ENCODE data around the gene MVP. TPM values are rescaled to one million over a fixed set of nuclear protein-coding genes. Genes with fewer than 3 reads are reported as not detected.

MVP gene
- total RNA-seq, 2 experiments from 2014 or later, result 32.5 to 33.2 TPM

DNA sequence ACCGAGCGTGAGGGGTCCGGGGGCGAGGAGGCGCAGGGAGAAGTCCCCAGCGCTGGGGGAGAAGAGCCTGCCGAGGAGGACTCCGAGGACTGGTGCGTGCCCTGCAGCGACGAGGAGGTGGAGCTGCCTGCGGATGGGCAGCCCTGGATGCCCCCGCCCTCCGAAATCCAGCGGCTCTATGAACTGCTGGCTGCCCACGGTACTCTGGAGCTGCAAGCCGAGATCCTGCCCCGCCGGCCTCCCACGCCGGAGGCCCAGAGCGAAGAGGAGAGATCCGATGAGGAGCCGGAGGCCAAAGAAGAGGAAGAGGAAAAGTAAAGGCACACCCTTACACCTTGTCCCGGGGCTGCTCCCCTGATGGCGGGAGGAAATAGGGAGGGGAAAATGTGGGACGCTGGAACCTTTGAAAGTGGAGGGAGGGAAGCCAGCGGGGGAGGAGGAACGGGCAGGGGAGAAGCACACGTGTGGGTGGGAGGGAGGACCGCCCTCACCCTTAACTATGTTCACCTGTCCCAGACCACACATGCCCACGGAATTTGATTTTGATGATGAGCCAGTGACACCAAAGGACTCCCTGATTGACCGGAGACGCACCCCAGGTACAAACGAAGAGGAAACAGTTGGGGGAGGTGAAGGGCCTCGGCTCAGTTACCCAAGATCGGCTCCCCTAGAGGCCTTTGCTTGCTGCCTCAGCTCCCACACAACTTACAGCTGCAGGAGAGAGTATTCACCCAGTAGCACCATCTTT is 3.4 kb upstream of the MVP start:
- DNase-seq, result peak; percentile 85
- Mint-ChIP-seq H3K27me3 (no peaks in the 10 kb centered on the region), H3K27ac (peak overlapping the region; percentile 95), H3K9me3 (no peaks in the 10 kb centered on the region), H3K4me1 (ENCODE audit: low read depth) (peaks cover 67% of the 10 kb centered on the region), H3K36me3 (ENCODE audit: low read depth) (peaks cover 28% of the 10 kb centered on the region), H3K4me3 (peak overlapping the region; percentile 98)
- ChIA-PET CTCF (interaction anchor here (1.0 to 8.1 kb wide), 15 partner anchors 9 to 248 kb away, joined by 3 to 95 read pairs (median 6); partner anchors contain the start of genes ALDOA, CDIPT, HIRIP3 and TLCD3B), POLR2A (interaction anchor here (0.9 to 13.9 kb wide), 7 partner anchors 7 to 116 kb away, joined by 3 to 167 read pairs (median 3); partner anchors contain the start of genes MAZ and PRRT2)
- intact Hi-C loops (cut with micrococcal nuclease), result loop anchor here (10.0 kb wide), 1 partner anchor 112 kb away; no protein-coding TSS in a partner anchor
- TF ChIP-seq, protein P1, sequence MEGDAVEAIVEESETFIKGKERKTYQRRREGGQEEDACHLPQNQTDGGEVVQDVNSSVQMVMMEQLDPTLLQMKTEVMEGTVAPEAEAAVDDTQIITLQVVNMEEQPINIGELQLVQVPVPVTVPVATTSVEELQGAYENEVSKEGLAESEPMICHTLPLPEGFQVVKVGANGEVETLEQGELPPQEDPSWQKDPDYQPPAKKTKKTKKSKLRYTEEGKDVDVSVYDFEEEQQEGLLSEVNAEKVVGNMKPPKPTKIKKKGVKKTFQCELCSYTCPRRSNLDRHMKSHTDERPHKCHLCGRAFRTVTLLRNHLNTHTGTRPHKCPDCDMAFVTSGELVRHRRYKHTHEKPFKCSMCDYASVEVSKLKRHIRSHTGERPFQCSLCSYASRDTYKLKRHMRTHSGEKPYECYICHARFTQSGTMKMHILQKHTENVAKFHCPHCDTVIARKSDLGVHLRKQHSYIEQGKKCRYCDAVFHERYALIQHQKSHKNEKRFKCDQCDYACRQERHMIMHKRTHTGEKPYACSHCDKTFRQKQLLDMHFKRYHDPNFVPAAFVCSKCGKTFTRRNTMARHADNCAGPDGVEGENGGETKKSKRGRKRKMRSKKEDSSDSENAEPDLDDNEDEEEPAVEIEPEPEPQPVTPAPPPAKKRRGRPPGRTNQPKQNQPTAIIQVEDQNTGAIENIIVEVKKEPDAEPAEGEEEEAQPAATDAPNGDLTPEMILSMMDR (IDR thresholded peaks at IDR 0.05), result no peak
- ATAC-seq, result peak; percentile 48

DNA sequence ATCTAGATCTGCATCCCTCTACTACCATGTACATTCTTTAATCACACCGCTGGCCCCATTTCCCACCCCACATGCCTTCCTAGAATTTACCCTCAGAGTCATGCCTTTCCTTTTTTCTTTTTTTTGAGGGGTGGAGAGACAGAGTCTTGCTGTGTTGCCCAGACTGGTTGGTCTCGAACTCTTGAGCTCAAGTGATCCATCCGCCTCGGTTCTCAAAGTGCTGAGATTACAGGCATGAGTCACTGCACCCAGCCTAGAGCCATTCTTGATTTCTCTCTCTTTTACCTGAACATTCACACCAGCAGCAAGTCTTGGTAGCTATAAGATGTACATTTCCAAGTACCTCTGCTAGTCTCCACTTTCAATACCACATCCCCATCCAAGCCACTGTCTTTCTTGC is 2.2 kb upstream of the MVP start:
- intact Hi-C loops (cut with micrococcal nuclease), result loop anchor here (10.0 kb wide), 1 partner anchor 113 kb away; no protein-coding TSS in a partner anchor
- Mint-ChIP-seq H3K27me3 (no peaks in the 10 kb centered on the region), H3K27ac (peak overlapping the region; percentile 79), H3K36me3 (ENCODE audit: low read depth) (peaks cover 30% of the 10 kb centered on the region), H3K4me1 (ENCODE audit: low read depth) (peaks cover 72% of the 10 kb centered on the region), H3K9me3 (no peaks in the 10 kb centered on the region), H3K4me3 (peak overlapping the region; percentile 79)
- ATAC-seq, result no peak
- TF ChIP-seq, protein P1 (IDR thresholded peaks at IDR 0.05), result no peak
- ChIA-PET CTCF (interaction anchor here (0.8 to 8.1 kb wide), 6 partner anchors 9 to 116 kb away, joined by 3 to 95 read pairs (median 18); no protein-coding TSS in a partner anchor), POLR2A (interaction anchor here (0.6 to 13.9 kb wide), 4 partner anchors 8 to 178 kb away, joined by 3 to 167 read pairs (median 6); partner anchors contain the start of genes MAZ and PRRT2)
- no peak for DNase-seq

DNA sequence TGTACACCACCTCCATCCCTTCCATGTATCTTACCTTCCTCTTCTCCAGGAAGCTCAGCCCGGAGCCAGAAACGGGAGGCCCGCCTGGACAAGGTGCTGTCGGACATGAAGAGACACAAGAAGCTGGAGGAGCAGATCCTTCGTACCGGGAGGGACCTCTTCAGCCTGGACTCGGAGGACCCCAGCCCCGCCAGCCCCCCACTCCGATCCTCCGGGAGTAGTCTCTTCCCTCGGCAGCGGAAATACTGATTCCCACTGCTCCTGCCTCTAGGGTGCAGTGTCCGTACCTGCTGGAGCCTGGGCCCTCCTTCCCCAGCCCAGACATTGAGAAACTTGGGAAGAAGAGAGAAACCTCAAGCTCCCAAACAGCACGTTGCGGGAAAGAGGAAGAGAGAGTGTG is 756 bp upstream of the MVP start:
- POLR2A ChIA-PET, result interaction anchor here (0.7 to 13.9 kb wide), 10 partner anchors 8 to 246 kb away, joined by 3 to 167 read pairs (median 5); partner anchors contain the start of genes ALDOA, KCTD13, KIF22 and MAZ
- peaks cover 69% of the 10 kb centered on the region for H3K4me1 Mint-ChIP-seq (ENCODE audit: low read depth)
- peak overlapping the region; percentile 79 for H3K4me3 Mint-ChIP-seq
- DNase-seq, result no peak
- no peak for ATAC-seq
- intact Hi-C loops (cut with micrococcal nuclease), result loop anchor here (10.0 kb wide), 1 partner anchor 115 kb away; no protein-coding TSS in a partner anchor
- no peaks in the 10 kb centered on the region for H3K9me3 Mint-ChIP-seq
- H3K27me3 Mint-ChIP-seq, result no peaks in the 10 kb centered on the region
- CTCF ChIA-PET, result interaction anchor here (0.6 to 8.1 kb wide), 8 partner anchors 9 to 128 kb away, joined by 3 to 95 read pairs (median 4); no protein-coding TSS in a partner anchor
- peaks cover 30% of the 10 kb centered on the region for H3K36me3 Mint-ChIP-seq (ENCODE audit: low read depth)
- TF ChIP-seq, protein P1 (IDR thresholded peaks at IDR 0.05), result no peak
- H3K27ac Mint-ChIP-seq, result peak overlapping the region; percentile 89

DNA sequence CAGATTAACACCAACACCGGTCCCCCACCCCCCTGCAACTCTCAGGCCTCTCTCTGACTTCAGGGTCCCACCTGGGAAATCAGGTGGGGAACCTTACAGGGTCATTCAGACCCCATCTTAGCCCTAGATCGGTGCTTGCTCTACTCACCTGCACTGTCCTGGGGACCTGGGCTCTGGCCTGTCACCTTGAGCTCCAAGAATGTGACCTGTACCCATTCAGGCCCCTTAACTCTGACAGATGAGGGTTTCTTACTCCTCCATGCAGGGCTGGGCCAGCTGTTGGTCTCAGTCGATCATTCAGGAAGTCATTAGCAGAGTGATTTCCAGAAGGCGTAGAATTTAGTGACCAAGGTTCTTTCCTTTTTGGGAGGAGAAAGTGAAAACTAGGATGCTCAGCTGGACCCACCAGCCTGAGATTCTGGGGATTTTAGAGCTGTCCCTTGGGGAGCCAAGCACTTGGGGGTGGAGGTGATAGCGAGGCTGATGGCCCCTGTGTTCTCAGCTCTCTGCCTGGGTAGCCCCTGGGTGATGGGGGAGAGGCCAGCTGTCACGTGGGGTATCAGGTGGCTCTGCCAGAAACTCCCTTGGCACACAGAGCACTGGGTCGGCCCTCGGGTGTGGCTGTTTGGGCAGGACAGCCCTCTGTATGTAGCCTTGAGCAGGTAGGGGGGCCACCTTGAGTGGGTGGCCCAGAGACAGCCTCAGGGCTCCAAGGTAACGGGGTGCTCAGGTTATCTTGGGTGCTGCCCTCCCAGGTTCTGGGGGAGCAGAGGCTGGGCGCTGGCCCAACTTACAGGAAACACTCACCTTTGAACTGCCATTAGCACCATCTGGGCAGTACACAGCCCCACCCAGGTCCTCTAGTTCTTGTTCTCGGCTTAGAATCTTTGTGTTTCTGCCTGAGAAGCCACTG is 724 bp downstream of the MVP start:
- POLR2A ChIA-PET, result interaction anchor here (0.7 to 13.9 kb wide), 9 partner anchors 11 to 120 kb away, joined by 3 to 167 read pairs (median 5); partner anchors contain the start of genes KCTD13, KIF22, MAZ and PRRT2

More for the DNA sequence above, 724 bp downstream of the MVP start:
- peaks cover 30% of the 10 kb centered on the region for H3K36me3 Mint-ChIP-seq (ENCODE audit: low read depth)
- CTCF ChIA-PET, result interaction anchor here (1.2 to 8.1 kb wide), 10 partner anchors 9 to 234 kb away, joined by 3 to 95 read pairs (median 4); partner anchors contain the start of genes CDIPT and KIF22
- H3K27me3 Mint-ChIP-seq, result no peaks in the 10 kb centered on the region
- H3K4me1 Mint-ChIP-seq (ENCODE audit: low read depth), result peaks cover 72% of the 10 kb centered on the region
- ATAC-seq, result peak; percentile 29
- intact Hi-C loops (cut with micrococcal nuclease), result no loop called here
- peak overlapping the region; percentile 89 for H3K27ac Mint-ChIP-seq
- peak overlapping the region; percentile 79 for H3K4me3 Mint-ChIP-seq
- DNase-seq, result peak; percentile 72
- TF ChIP-seq, protein P1 (IDR thresholded peaks at IDR 0.05), result no peak
- H3K9me3 Mint-ChIP-seq, result no peaks in the 10 kb centered on the region
